Measurements from ENCODE around the gene F11R.

DNA sequence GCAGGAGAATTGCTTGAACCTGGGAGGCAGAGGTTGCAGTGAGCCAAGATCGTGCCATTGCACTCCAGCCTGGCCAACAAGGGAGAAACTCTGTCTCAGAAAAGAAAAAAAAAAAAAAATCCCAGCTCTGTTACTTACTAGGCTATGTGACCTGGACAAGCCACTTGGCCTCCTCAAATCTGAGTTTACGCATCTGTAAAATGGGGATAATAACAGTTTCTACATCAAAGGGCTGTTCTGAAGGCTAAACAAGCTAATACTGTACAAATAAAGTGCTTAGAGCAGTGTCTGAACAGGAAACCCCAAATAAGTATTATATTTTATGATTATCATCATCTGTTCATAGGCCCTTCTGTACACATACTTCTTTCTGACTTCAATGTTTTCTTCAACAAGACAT is 13.6 kb downstream of the F11R start:
- TF ChIP-seq ELF4 (IDR thresholded peaks at IDR 0.05) = no peak
- no peak for TF ChIP-seq FOXA1 (IDR thresholded peaks at IDR 0.05)
- no peak for TF ChIP-seq SP1 (IDR thresholded peaks at IDR 0.05)
- no peak for TF ChIP-seq FOXK2 (IDR thresholded peaks at IDR 0.05)
- TF ChIP-seq FOXM1 (IDR thresholded peaks at IDR 0.05; ENCODE audit: borderline replicate concordance) = no peak
- no peak for TF ChIP-seq L3MBTL2 (conservative IDR thresholded peaks at IDR 0.05)
- TF ChIP-seq HDGF (IDR thresholded peaks at IDR 0.05; ENCODE audit: borderline replicate concordance) = no peak
- TF ChIP-seq, protein P1, sequence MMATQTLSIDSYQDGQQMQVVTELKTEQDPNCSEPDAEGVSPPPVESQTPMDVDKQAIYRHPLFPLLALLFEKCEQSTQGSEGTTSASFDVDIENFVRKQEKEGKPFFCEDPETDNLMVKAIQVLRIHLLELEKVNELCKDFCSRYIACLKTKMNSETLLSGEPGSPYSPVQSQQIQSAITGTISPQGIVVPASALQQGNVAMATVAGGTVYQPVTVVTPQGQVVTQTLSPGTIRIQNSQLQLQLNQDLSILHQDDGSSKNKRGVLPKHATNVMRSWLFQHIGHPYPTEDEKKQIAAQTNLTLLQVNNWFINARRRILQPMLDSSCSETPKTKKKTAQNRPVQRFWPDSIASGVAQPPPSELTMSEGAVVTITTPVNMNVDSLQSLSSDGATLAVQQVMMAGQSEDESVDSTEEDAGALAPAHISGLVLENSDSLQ (IDR thresholded peaks at IDR 0.05) = no peak
- no peak for TF ChIP-seq SUZ12 (IDR thresholded peaks at IDR 0.05)

Data from HEK293T (cell line).